ENCODE data around the gene PEMT.

DNA sequence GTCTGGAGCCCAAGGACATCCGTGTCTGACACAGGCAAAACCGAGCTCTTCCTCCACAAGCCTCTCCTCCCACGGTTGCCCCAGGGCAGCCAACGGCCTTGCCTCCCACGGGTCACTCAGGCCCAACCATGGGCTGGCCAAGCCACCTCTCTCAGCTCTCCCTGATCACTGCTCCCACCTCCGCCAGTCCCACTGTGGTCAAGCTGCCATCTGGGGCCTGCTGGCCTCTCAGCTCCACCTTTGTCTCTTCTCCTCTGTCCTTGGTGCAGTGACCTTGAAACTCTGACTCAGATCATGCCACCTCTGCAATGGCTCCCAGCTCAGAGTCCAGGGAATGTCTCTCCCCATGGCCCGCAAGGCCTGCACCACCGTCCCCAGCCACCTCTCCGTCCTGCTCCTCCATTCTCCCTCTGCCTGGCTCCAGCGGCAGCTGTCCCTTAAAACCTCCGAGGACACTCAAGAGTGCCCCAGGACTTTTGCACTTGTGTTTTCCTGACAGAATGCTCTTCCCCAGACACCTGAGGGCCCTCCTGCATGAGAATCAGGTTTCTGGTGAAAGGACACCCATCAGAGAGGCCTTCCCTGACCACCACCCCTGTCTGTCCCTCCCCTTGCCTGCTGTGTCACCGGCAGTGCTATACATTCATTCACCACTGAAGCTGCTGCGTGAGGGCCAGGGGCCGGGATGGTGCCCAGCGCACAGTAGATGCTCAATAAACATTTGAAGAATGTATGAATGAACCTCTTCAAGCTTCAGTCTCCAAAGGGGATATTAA is 19.3 kb downstream of the PEMT start:
- TF ChIP-seq EZH2 (IDR thresholded peaks at IDR 0.05) (no peak), POLR2AphosphoS5 (IDR thresholded peaks at IDR 0.05; ENCODE audit: borderline replicate concordance, low read depth, low read length) (no peak)

Data from SK-N-MC (cell line).